Trophoblast cell (in vitro differentiated cells and primary cell): ENCODE results near the gene MCU.
"Not testable (repeated sequence)": the region's sequence is repeated elsewhere in the genome, so short reads cannot be mapped to it uniquely, and the experiment has no call there.

Source experiments
- DNase-seq, 2 donors: peaks; one replicate each; pipeline ENCODE4 v3.0.0-alpha.2; 2016
- H2AFZ ChIP-seq: 2 replicates; pipeline ENCODE4 v1.6.1; 2013; ENCODE audit warnings: low read length, moderate library complexity, mild to moderate bottlenecking; ENCODE audit not compliant: insufficient read depth, poor library complexity
- H2AK5ac ChIP-seq: 2 replicates; pipeline ENCODE4 v1.6.1; 2013; ENCODE audit warnings: mild to moderate bottlenecking, low read length
- H2BK120ac ChIP-seq: 2 replicates; pipeline ENCODE4 v1.6.1; 2013; ENCODE audit warnings: low read length, mild to moderate bottlenecking, moderate library complexity; ENCODE audit not compliant: insufficient read depth, poor library complexity
- H2BK12ac ChIP-seq: 2 replicates; pipeline ENCODE4 v1.6.1; 2013; ENCODE audit warnings: mild to moderate bottlenecking, low read length, moderate library complexity
- H2BK5ac ChIP-seq: 2 replicates; pipeline ENCODE4 v1.6.1; 2013; ENCODE audit warnings: low read length, low read depth, moderate library complexity, mild to moderate bottlenecking; ENCODE audit not compliant: poor library complexity
- H3K14ac ChIP-seq: 2 replicates; pipeline ENCODE4 v1.6.1; 2013; ENCODE audit warnings: mild to moderate bottlenecking, low read length
- H3K18ac ChIP-seq: 2 replicates; pipeline ENCODE4 v1.6.1; 2013; ENCODE audit warnings: mild to moderate bottlenecking, low read length
- H3K23ac ChIP-seq: 2 replicates; pipeline ENCODE4 v1.6.1; 2013; ENCODE audit warnings: low read length
- H3K27ac ChIP-seq: 2 replicates; pipeline ENCODE4 v1.5.1; 2013; ENCODE audit warnings: low read depth, mild to moderate bottlenecking, inconsistent platforms, low read length, moderate library complexity
- H3K27me3 ChIP-seq: 2 replicates; pipeline ENCODE4 v1.6.1; 2013; ENCODE audit warnings: inconsistent platforms, mild to moderate bottlenecking, low read length, moderate library complexity; ENCODE audit not compliant: insufficient read depth
- H3K36me3 ChIP-seq, 2 experiments: 1 replicate in 1 of 2; 2 replicates in 1 of 2; pipeline ENCODE4 v1.6.1; 2013; ENCODE audit warnings: low read length in 2 of 2, mild to moderate bottlenecking in 2 of 2, moderate library complexity in 1 of 2; ENCODE audit not compliant: insufficient read depth in 2 of 2, control insufficient read depth in 1 of 2
- H3K4ac ChIP-seq: 2 replicates; pipeline ENCODE4 v1.6.1; 2013; ENCODE audit warnings: low read depth, mild to moderate bottlenecking, low read length, moderate library complexity
- H3K4me1 ChIP-seq, 2 experiments: 1 replicate in 1 of 2; 2 replicates in 1 of 2; pipeline ENCODE4 v1.6.1; 2013; ENCODE audit warnings: low read length in 2 of 2, mild to moderate bottlenecking in 2 of 2, moderate library complexity in 1 of 2; ENCODE audit not compliant: insufficient read depth in 2 of 2, control insufficient read depth in 1 of 2
- H3K4me2 ChIP-seq: 2 replicates; pipeline ENCODE4 v1.6.1; 2013; ENCODE audit warnings: inconsistent platforms, mild to moderate bottlenecking, low read length, moderate library complexity
- H3K4me3 ChIP-seq: 2 replicates; pipeline ENCODE4 v1.5.1; 2013; ENCODE audit warnings: mild to moderate bottlenecking, low read depth, low read length, inconsistent platforms
- H3K79me1 ChIP-seq: one replicate; pipeline ENCODE4 v1.6.1; 2013; ENCODE audit warnings: low read length
- H3K79me2 ChIP-seq: 2 replicates; pipeline ENCODE4 v1.6.1; 2013; ENCODE audit warnings: low read length, mild to moderate bottlenecking; ENCODE audit not compliant: control insufficient read depth, insufficient read depth, poor library complexity
- H3K9ac ChIP-seq: 2 replicates; pipeline ENCODE4 v1.6.1; 2013; ENCODE audit warnings: mild to moderate bottlenecking, low read length
- H3K9me3 ChIP-seq: 2 replicates; pipeline ENCODE4 v1.6.1; 2013; ENCODE audit warnings: low read depth, mild to moderate bottlenecking, control low read depth, inconsistent platforms, low read length; ENCODE audit not compliant: insufficient read depth
- H4K12ac ChIP-seq: 2 replicates; pipeline ENCODE4 v1.6.1; 2013; ENCODE audit warnings: low read depth, mild to moderate bottlenecking, low read length, moderate library complexity
- H4K8ac ChIP-seq: 2 replicates; pipeline ENCODE4 v1.6.1; 2013; ENCODE audit warnings: low read depth, mild to moderate bottlenecking, low read length, moderate library complexity
- H4K91ac ChIP-seq: one replicate; pipeline ENCODE4 v1.6.1; 2013; ENCODE audit warnings: low read depth, mild to moderate bottlenecking, low read length, moderate library complexity
- WGBS: extraction: QIAGEN DNeasy Blood & Tissue Kit; methylation state at CpG from one replicate; pipeline ENCODE4 v1.1.7; 2013; ENCODE audit warnings: missing lambda C conversion rate; ENCODE audit not compliant: insufficient read length, insufficient coverage; ENCODE audit errors: extremely low coverage; 5-methylcytosine and 5-hydroxymethylcytosine counted together

The MCU gene

DNA sequence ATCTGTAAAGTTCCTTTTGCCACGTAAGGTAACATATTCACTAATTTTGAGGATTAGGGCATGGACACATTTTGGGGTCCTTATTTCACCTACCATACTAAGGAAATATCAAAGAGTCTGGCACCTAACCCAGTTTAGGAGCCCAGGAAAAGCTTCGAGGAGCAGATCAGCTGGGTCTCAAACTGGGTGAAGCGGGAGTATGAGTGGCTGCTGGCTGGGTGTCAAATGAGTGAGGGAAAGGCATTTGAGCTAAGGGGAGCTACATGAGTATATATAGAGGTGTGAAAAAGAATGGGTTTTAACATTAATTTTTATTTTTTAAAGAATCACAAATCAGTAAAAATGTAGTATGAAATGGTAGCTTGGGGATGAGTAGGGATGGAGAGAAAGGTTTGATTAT lies 71.3 kb downstream of the MCU start:
- Histone ChIP-seq H2BK120ac (peak overlapping the region; percentile 51), H3K27ac (no peak overlapping the region), H3K4me2 (no peak overlapping the region), H3K4ac (no peak overlapping the region), H2AFZ (no peak overlapping the region), H3K4me1 (peaks cover 0 to 2% of the 10 kb centered on the region in 2 experiments), H3K4me3 (no peak overlapping the region), H3K27me3 (no peaks in the 10 kb centered on the region), H2BK12ac (peak overlapping the region; percentile 92), H3K14ac (peak overlapping the region; percentile 30), H2AK5ac (peak overlapping the region; percentile 62), H4K12ac (no peak overlapping the region), H4K8ac (no peak overlapping the region), H3K18ac (no peak overlapping the region), H2BK5ac (no peak overlapping the region), H3K36me3 (peaks cover 0 to 3% of the 10 kb centered on the region in 2 experiments), H3K79me2 (no peaks in the 10 kb centered on the region), H3K23ac (no peak overlapping the region), H3K9me3 (no peaks in the 10 kb centered on the region), H4K91ac (peak overlapping the region; percentile 24), H3K9ac (no peak overlapping the region), H3K79me1 (peaks cover 2% of the 10 kb centered on the region)
- DNase-seq: no peak
- no CpG with 5 or more reads among the region's 3 CpGs for WGBS

DNA sequence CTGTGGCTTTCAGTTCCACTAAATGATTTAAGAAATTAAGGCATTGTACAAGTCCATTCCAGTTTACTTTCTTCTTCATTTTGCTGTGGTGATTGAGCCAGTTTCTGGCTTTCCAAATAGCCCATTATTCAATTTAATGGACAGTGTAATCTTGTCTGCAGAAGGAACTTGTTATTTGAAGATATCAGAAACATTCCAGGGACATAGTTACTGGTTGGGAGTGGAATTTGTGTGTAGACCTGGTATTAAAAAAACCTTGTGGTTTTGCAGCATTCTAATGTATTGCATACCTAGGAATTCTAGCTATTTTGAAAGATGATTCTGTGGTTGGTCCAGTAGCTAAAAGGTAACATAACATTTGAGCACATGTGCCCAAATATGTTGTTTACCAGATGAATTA lies 72.2 kb downstream of the MCU start:
- Histone ChIP-seq H3K36me3 (peaks cover 0 to 3% of the 10 kb centered on the region in 2 experiments), H3K79me2 (no peaks in the 10 kb centered on the region), H3K4me3 (no peak overlapping the region), H3K4me1 (no peaks in the 10 kb centered on the region), H2BK5ac (no peak overlapping the region), H2AK5ac (no peak overlapping the region), H3K9ac (no peak overlapping the region), H3K79me1 (peaks cover 2% of the 10 kb centered on the region), H2BK12ac (no peak overlapping the region), H3K4me2 (no peak overlapping the region), H3K27ac (no peak overlapping the region), H3K27me3 (no peaks in the 10 kb centered on the region), H2BK120ac (no peak overlapping the region), H3K9me3 (no peaks in the 10 kb centered on the region), H3K14ac (no peak overlapping the region), H3K4ac (no peak overlapping the region), H2AFZ (no peak overlapping the region), H3K23ac (no peak overlapping the region), H4K12ac (no peak overlapping the region), H4K8ac (no peak overlapping the region), H4K91ac (no peak overlapping the region), H3K18ac (no peak overlapping the region)
- peak; percentile 19 to 88 for DNase-seq

DNA sequence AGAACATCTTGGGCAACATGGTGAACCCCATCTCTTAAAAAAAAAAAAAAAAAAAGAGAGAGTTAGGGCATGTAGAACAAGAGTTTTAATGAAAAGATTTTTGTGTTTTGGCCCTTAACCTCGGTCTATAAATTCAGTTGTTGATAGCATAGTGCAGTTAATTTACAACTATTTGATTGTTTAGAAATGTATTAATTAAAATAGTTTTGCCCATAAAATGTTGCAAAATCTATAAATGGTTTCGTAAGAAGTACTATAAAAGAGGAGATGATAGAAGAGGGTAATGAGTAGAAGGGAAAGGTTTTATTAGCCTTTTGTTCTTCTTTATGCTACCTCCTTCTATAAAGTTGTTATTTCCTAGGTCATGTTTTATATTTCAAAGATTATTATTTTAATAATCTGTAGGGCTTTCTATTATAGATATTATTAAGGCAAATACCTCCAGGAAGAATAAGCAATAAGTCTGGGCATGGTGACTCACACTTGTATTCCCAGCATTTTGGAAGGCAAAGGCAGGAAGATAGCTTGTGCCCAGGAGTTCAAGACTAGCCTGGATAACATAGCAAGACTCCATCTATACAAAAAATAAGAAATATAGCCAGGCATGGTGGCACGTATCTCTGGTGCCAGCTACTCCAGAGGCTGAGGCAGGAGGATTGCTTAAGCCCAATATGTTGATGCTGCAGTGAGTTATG lies 73.3 kb downstream of the MCU start:
- H3K14ac ChIP-seq: no peak overlapping the region
- H3K4me3 ChIP-seq: no peak overlapping the region
- H2BK5ac ChIP-seq: no peak overlapping the region
- H3K27ac ChIP-seq: no peak overlapping the region
- H2BK120ac ChIP-seq: no peak overlapping the region
- no peak overlapping the region for H3K4ac ChIP-seq
- no peaks in the 10 kb centered on the region for H3K27me3 ChIP-seq
- no peak overlapping the region for H3K4me2 ChIP-seq
- peaks cover 2% of the 10 kb centered on the region for H3K79me1 ChIP-seq
- H4K91ac ChIP-seq: no peak overlapping the region
- no peaks in the 10 kb centered on the region for H3K79me2 ChIP-seq
- H3K36me3 ChIP-seq: peaks cover 0 to 3% of the 10 kb centered on the region in 2 experiments
- no peak overlapping the region for H4K8ac ChIP-seq
- H3K23ac ChIP-seq: no peak overlapping the region
- peak in 1 of 2 donors; percentile 6 for DNase-seq
- H2AFZ ChIP-seq: no peak overlapping the region
- no peak overlapping the region for H3K9ac ChIP-seq
- no peak overlapping the region for H2BK12ac ChIP-seq
- no peaks in the 10 kb centered on the region for H3K4me1 ChIP-seq
- H3K18ac ChIP-seq: no peak overlapping the region
- H4K12ac ChIP-seq: no peak overlapping the region
- no peak overlapping the region for H2AK5ac ChIP-seq
- H3K9me3 ChIP-seq: no peaks in the 10 kb centered on the region
- WGBS: no CpG with 5 or more reads among the region's 3 CpGs

DNA sequence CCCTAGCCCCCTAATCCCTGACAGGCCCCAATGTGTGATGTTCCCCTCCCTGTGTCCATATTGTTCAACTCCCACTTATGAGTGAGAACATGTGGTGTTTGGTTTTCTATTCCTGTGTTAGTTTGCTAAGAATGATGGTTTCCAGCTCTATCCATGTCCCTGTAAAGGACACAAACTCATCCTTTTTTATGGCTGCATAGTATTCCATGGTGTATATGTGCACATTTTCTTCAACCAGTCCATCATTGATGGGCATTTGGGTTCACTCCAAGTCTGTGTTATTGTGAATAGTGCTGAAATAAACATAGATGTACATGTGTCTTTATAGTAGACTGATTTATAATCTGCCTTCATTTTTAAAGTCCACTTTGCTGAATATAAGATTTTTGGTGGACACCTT lies 79.3 kb downstream of the MCU start:
- H4K91ac ChIP-seq, H2AK5ac ChIP-seq, H3K9ac ChIP-seq, H4K8ac ChIP-seq, H3K36me3 ChIP-seq, H3K4me2 ChIP-seq, H3K79me1 ChIP-seq, H3K18ac ChIP-seq, H2BK120ac ChIP-seq, H3K4me1 ChIP-seq, H3K4me3 ChIP-seq, H3K9me3 ChIP-seq, H3K4ac ChIP-seq, H2BK12ac ChIP-seq, H3K27ac ChIP-seq, H3K79me2 ChIP-seq, H3K23ac ChIP-seq, H2AFZ ChIP-seq, H4K12ac ChIP-seq, H2BK5ac ChIP-seq, DNase-seq, H3K14ac ChIP-seq, H3K27me3 ChIP-seq: not testable (repeated sequence)
